Measurements from ENCODE around the gene FHIT. TPM values are rescaled to one million over a fixed set of nuclear protein-coding genes. Genes with fewer than 3 reads are reported as not detected.
A peak's percentile ranks its signal among the peaks of the same experiment; 100 is the strongest.

FHIT gene
- total RNA-seq, 2 donors from 2014 or later: 10.4 to 15.8 TPM

DNA sequence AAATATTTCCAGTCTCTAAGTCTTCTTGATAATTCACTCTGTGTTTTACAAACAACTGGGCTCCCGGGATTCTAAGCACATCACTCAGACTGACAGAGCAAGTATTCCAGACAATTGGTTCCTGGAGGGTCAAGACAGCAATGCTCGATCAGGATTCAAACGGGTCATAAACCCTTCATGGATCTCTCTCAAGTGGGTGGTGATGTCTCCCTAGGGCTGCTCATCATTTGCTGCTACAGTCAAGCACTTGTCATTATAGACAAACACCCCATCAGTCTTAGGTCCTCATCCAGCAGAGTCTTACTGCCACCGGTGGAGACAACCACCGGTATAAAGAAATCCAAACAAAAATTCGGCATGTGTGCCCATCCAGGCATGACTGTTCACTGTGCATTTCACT is 921.1 kb downstream of the FHIT start:
- H3K36me3 ChIP-seq (replicated peaks in 1 of 2; ENCODE audit: insufficient read depth in 1 of 2, low read depth in 2 of 2): no peaks in the 10 kb centered on the region
- 78 to 79% methylated on average over 6 of the region's 6 CpGs for WGBS, 2 donors
- H3K9me3 ChIP-seq: no peaks in the 10 kb centered on the region
- H3K27ac ChIP-seq: no peak overlapping the region
- no peak overlapping the region for H3K4me3 ChIP-seq
- intact Hi-C loops (cut with DNase I): no loop called here
- DNase-seq (no peak), ATAC-seq (no peak)
- TF ChIP-seq, protein P1, sequence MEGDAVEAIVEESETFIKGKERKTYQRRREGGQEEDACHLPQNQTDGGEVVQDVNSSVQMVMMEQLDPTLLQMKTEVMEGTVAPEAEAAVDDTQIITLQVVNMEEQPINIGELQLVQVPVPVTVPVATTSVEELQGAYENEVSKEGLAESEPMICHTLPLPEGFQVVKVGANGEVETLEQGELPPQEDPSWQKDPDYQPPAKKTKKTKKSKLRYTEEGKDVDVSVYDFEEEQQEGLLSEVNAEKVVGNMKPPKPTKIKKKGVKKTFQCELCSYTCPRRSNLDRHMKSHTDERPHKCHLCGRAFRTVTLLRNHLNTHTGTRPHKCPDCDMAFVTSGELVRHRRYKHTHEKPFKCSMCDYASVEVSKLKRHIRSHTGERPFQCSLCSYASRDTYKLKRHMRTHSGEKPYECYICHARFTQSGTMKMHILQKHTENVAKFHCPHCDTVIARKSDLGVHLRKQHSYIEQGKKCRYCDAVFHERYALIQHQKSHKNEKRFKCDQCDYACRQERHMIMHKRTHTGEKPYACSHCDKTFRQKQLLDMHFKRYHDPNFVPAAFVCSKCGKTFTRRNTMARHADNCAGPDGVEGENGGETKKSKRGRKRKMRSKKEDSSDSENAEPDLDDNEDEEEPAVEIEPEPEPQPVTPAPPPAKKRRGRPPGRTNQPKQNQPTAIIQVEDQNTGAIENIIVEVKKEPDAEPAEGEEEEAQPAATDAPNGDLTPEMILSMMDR (IDR thresholded peaks at IDR 0.05): no peak
- TF ChIP-seq POLR2A (IDR thresholded peaks at IDR 0.05): no peak
- H3K27me3 ChIP-seq: no peaks in the 10 kb centered on the region
- H3K4me1 ChIP-seq: no peaks in the 10 kb centered on the region

DNA sequence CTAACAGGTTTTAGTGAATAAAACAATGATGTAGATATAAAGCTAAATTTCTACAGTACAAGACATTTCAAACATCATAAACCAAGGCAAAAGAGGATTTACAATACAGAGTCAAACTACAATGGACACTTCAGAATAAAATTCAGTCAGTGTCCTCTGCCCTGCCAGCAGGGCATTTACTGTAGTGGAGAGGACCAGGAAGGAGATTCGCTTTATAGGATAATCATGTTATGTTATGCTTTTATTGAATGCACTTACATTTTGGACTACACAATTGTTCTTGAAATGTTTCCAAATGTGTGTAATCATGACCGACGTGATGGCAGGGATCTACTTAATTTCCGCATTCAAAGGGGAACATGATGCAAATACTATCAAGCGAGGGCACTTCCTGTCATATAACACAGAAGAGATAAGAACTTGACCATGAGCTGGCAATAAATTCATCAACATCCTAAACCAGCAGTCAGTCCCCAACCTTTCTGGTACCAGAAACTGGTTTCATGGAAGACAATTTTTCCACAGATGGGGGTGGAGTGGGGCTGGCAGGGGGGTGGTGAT is 925.6 kb downstream of the FHIT start:
- ATAC-seq: no peak
- intact Hi-C loops (cut with DNase I): no loop called here
- Histone ChIP-seq H3K27ac (no peak overlapping the region), H3K4me3 (no peak overlapping the region), H3K36me3 (replicated peaks in 1 of 2; ENCODE audit: insufficient read depth in 1 of 2, low read depth in 2 of 2) (no peaks in the 10 kb centered on the region), H3K4me1 (no peaks in the 10 kb centered on the region), H3K27me3 (no peaks in the 10 kb centered on the region), H3K9me3 (no peaks in the 10 kb centered on the region)
- TF ChIP-seq POLR2A (IDR thresholded peaks at IDR 0.05): no peak
- TF ChIP-seq, protein P1 (IDR thresholded peaks at IDR 0.05): no peak
- DNase-seq: no peak
- WGBS, 2 donors: 74 to 77% methylated on average over 5 of the region's 5 CpGs

DNA sequence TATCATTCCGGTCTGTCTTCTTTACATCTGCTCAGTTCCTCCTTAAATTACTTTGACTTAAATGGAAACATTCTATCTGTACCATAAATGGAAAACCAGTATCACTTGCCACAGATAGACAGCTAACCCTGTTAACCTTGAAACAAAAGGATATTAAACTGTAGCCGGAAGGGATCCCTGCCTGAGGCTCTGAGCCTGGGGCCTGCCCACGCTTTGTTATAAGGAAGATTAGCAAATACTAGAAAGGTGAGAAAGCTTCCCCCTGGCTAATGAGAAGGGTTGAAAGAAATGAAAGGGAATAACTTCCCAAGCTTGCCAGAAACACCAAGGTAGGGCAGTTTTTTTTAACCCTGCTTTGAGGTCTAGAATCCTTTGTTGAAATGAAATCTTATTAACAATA is 927.6 kb downstream of the FHIT start:
- H3K27ac ChIP-seq: no peak overlapping the region
- H3K4me1 ChIP-seq: no peaks in the 10 kb centered on the region
- no peak for DNase-seq
- TF ChIP-seq, protein P1 (IDR thresholded peaks at IDR 0.05): no peak
- no peak for TF ChIP-seq POLR2A (IDR thresholded peaks at IDR 0.05)
- no peak for ATAC-seq
- H3K4me3 ChIP-seq: no peak overlapping the region
- H3K9me3 ChIP-seq: no peaks in the 10 kb centered on the region
- intact Hi-C loops (cut with DNase I): no loop called here
- H3K27me3 ChIP-seq: no peaks in the 10 kb centered on the region
- H3K36me3 ChIP-seq (replicated peaks in 1 of 2; ENCODE audit: insufficient read depth in 1 of 2, low read depth in 2 of 2): no peaks in the 10 kb centered on the region
- WGBS, 2 donors: 82 to 90% methylated on average over 3 of the region's 3 CpGs

DNA sequence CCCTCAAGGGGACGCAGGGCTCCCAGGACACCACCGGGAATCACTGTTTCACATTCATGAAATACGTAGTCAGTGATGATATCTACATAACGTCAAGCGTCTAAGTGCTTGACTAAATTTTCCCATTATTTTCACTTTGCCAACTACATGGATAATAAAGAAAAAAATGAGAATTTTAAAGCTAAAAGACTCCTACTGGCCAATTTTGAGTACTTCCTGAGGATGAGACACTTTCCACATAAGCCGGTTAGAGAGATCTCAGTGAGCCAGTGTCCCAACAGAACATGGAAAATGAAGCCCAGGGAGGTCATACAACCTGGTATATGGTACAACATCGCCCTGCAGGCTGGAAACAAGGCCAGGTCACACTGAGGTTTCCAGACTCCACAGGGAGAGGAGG is 928.1 kb downstream of the FHIT start:
- WGBS, 2 donors: 94 to 95% methylated on average over 7 of the region's 7 CpGs
- Histone ChIP-seq H3K4me1 (no peaks in the 10 kb centered on the region), H3K9me3 (no peaks in the 10 kb centered on the region), H3K36me3 (replicated peaks in 1 of 2; ENCODE audit: insufficient read depth in 1 of 2, low read depth in 2 of 2) (no peaks in the 10 kb centered on the region), H3K4me3 (no peak overlapping the region), H3K27me3 (no peaks in the 10 kb centered on the region), H3K27ac (no peak overlapping the region)
- TF ChIP-seq, protein P1 (IDR thresholded peaks at IDR 0.05): no peak
- DNase-seq (no peak), ATAC-seq (no peak)
- intact Hi-C loops (cut with DNase I): no loop called here

DNA sequence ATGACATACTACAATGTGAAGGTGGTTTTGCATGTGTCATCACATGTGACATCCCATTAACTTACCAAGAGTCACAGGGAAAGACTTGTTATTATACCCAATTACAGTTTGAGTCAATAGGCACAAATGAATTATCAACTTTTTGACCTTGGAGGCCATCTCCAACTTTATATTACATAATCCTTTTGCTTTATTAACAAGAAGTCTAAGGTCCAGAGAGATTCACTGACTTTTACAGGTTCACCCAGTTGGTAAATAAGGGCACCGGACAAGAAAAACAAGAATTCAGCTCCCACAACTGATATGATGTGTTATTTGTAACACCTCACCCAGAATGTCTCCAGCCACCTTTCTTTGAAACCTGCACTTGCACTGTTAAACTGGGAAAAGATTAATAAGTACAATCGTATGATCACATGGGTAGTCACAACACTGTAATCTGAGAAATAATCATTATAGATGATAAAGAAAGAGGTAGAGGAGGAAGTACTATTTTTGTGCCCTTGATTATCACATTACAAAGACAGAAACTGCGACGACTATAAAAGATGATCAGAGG is 928.9 kb downstream of the FHIT start:
- DNase-seq (no peak), ATAC-seq (peak; percentile 40)
- WGBS, 2 donors: 35 to 37% methylated on average over 4 of the region's 4 CpGs
- Histone ChIP-seq H3K36me3 (replicated peaks in 1 of 2; ENCODE audit: insufficient read depth in 1 of 2, low read depth in 2 of 2) (no peaks in the 10 kb centered on the region), H3K27me3 (no peaks in the 10 kb centered on the region), H3K9me3 (no peaks in the 10 kb centered on the region), H3K4me3 (no peak overlapping the region), H3K4me1 (no peaks in the 10 kb centered on the region), H3K27ac (no peak overlapping the region)
- intact Hi-C loops (cut with DNase I): no loop called here
- TF ChIP-seq POLR2A (IDR thresholded peaks at IDR 0.05): no peak
- TF ChIP-seq, protein P1 (IDR thresholded peaks at IDR 0.05): no peak
